OCI-LY7 (cell line): Measurements from ENCODE around the gene SYNPO2. TPM values are rescaled to one million over a fixed set of nuclear protein-coding genes. Genes with fewer than 3 reads are reported as not detected.

Experiments
- BruUV-seq: library from RNA; stranded (reverse); fragments of 400-500 nt; replicated peaks from 2 replicates; lab custom pipeline; 2021; lab: Mats Ljungman, UMichigan
- CTCF ChIA-PET: fragments of 300-600 bp; sonication (Branson Sonifier 250); formaldehyde crosslinking; loops from one replicate; lab custom pipeline; 2022; ENCODE audit warnings: antibody characterized with exemption; ENCODE audit not compliant: unreplicated experiment; lab: Charles Lee
- POLR2A ChIA-PET: fragments of 300-600 bp; sonication (Branson Sonifier 250); formaldehyde crosslinking; loops from one replicate; lab custom pipeline; 2022; ENCODE audit warnings: antibody characterized with exemption; lab: Charles Lee
- DNase-seq: peaks from one replicate; pipeline ENCODE4 v3.0.0-alpha.2; 2015; ENCODE audit warnings: low spot score
- H2AFZ ChIP-seq: fragments of 200-600 bp; sonication (generic), shearing (Covaris generic); 2 replicates; pipeline ENCODE4 v1.6.1; 2014; ENCODE audit warnings: mild to moderate bottlenecking, antibody characterized with exemption, low read length, moderate library complexity
- H3K27ac ChIP-seq: fragments of 200-600 bp; sonication (generic); 2 replicates; pipeline ENCODE4 v1.5.1; 2014; ENCODE audit warnings: mixed run types, low read depth, mild to moderate bottlenecking, moderate library complexity, low read length, inconsistent platforms; ENCODE audit not compliant: poor library complexity, severe bottlenecking
- H3K36me3 ChIP-seq: fragments of 200-600 bp; sonication (generic); 2 replicates; pipeline ENCODE4 v1.6.1; 2014; ENCODE audit warnings: mild to moderate bottlenecking, antibody characterized with exemption, low read length, moderate library complexity, mixed read lengths; ENCODE audit not compliant: insufficient read depth
- H3K4me1 ChIP-seq: fragments of 200-600 bp; sonication (generic); 2 replicates; pipeline ENCODE4 v1.5.1; 2014; ENCODE audit warnings: mild to moderate bottlenecking, low read length; ENCODE audit not compliant: insufficient read depth, poor library complexity, severe bottlenecking
- H3K4me2 ChIP-seq: fragments of 200-600 bp; sonication (generic); 2 replicates; pipeline ENCODE4 v1.6.1; 2014; ENCODE audit warnings: mild to moderate bottlenecking, low read length
- H3K4me3 ChIP-seq: fragments of 200-600 bp; sonication (generic); 2 replicates; pipeline ENCODE4 v1.5.1; 2014; ENCODE audit warnings: mild to moderate bottlenecking, low read depth, low read length; ENCODE audit not compliant: poor library complexity, severe bottlenecking
- H3K79me2 ChIP-seq: fragments of 200-600 bp; sonication (generic); 2 replicates; pipeline ENCODE4 v1.6.1; 2016; ENCODE audit warnings: low read depth, mild to moderate bottlenecking, low read length, moderate library complexity, mixed read lengths; ENCODE audit not compliant: insufficient read depth
- H3K9me2 ChIP-seq: fragments of 200-600 bp; sonication (generic); 2 replicates; pipeline ENCODE4 v1.6.1; 2016; ENCODE audit warnings: mild to moderate bottlenecking, low read length, mixed read lengths; ENCODE audit not compliant: insufficient read depth
- H3K9me3 ChIP-seq: fragments of 200-600 bp; sonication (generic); 2 replicates; pipeline ENCODE4 v1.6.1; 2014; ENCODE audit warnings: mild to moderate bottlenecking, mixed run types, low read length, mixed read lengths
- H4K20me1 ChIP-seq: fragments of 200-600 bp; sonication (generic); 2 replicates; pipeline ENCODE4 v1.6.1; 2014; ENCODE audit warnings: mild to moderate bottlenecking, antibody characterized with exemption, low read length, moderate library complexity, mixed read lengths; ENCODE audit not compliant: insufficient read depth
- CTCF ChIP-seq: fragments of 200-600 bp; sonication (generic); conservative IDR thresholded peaks from 2 replicates; pipeline ENCODE4 v1.5.1; 2014; ENCODE audit warnings: mild to moderate bottlenecking, antibody characterized with exemption, low read length, moderate library complexity, mixed read lengths
- EZH2phosphoT487 ChIP-seq: fragments of 200-600 bp; sonication (generic); IDR thresholded peaks from 2 replicates; pipeline ENCODE4 v1.6.1; 2018; ENCODE audit warnings: low read depth, borderline replicate concordance, mild to moderate bottlenecking, mixed run types, antibody characterized with exemption, low read length, moderate library complexity, mixed read lengths
- intact Hi-C: fragments of 100-400 bp; cut with micrococcal nuclease; formaldehyde crosslinking; loops from one replicate; pipeline ENCODE4 v1.10.0; 2022; ENCODE audit not compliant: unreplicated experiment
- total RNA-seq, 2 experiments: library from RNA; depleted of rRNA in 1 of 2; stranded (reverse); fragments of >200 nt in 1 of 2; shearing (Covaris generic) in 1 of 2; gene quantifications; 2 replicates each; pipeline ENCODE4 v1.2.3, GENCODE V29; 2014 to 2022

The SYNPO2 gene
- total RNA-seq, 2 experiments from 2014 or later: 0.11 to 0.19 TPM

- TF ChIP-seq EZH2phosphoT487: no peak
- TF ChIP-seq CTCF: no peak
- H2AFZ ChIP-seq: peak overlapping the region; percentile 61; the same call in 1 of the 2 replicates
- H3K9me2 ChIP-seq: no peaks in the 10 kb centered on the region
- H3K4me1 ChIP-seq: peaks cover 17% of the 10 kb centered on the region
- ChIA-PET POLR2A (no interaction called here), CTCF (interaction anchor here (0.9 kb wide), 1 partner anchor 9 kb away, joined by 3 read pairs; no protein-coding TSS in a partner anchor)
- no peaks in the 10 kb centered on the region for H3K79me2 ChIP-seq
- no peaks in the 10 kb centered on the region for H3K36me3 ChIP-seq
- H3K4me3 ChIP-seq: no peak overlapping the region
- BruUV-seq: no TSS peak
- DNase-seq: no peak
- intact Hi-C loops: no loop called here
- H3K4me2 ChIP-seq: peak overlapping the region; percentile 26; the same call in 1 of the 2 replicates
- no peak overlapping the region for H3K27ac ChIP-seq
- no peaks in the 10 kb centered on the region for H3K9me3 ChIP-seq
- no peaks in the 10 kb centered on the region for H4K20me1 ChIP-seq
These were observed 144.4 kb downstream of the SYNPO2 start for GRCh38 chr4:119032921-119033685.

DNA sequence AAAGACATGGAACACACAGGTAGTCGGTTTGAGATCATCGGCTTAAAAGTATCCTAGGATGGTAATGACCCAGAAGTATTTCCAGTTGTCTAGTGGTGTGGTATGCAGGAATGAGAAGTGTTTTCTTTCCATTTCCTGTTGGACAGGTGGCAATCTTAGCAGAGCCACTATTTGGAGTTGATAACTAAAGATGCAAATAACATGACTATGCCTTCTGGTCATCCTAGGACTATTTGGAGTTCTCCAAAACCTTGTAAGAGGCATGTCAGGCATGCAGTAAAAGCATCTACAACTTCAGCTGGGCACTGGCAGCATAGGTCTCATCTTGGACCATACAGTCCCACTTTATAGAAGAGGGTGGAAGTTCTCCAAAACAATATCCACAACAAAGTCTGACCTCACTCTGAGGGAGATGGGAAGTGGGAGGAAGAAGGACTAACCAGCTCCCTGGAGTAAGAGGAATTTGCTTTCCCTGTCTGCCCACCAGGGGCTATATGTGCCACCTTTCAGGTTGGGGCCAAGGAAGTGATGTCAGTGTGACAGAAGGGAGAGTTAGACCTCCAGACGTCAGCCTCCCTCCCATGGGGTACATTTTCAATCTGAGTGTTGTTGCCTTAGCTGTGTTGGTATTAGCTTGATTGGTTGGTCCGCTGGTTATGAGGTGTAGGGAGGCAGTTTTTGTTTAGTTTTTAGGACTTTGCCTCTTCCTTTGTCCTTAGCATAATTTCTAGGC lies 145.8 kb downstream of the SYNPO2 start:
- H4K20me1 ChIP-seq: no peaks in the 10 kb centered on the region
- intact Hi-C loops: no loop called here

More for the DNA sequence above, 145.8 kb downstream of the SYNPO2 start:
- ChIA-PET POLR2A (interaction anchor here (0.5 to 1.2 kb wide), 6 partner anchors 9 to 1689 kb away, joined by 3 to 7 read pairs (median 4); no protein-coding TSS in a partner anchor), CTCF (interaction anchor here (0.6 kb wide), 1 partner anchor 16 kb away, joined by 3 read pairs; no protein-coding TSS in a partner anchor)
- TF ChIP-seq CTCF: no peak
- no peak for TF ChIP-seq EZH2phosphoT487
- no peak overlapping the region; the same call in 1 of the 2 replicates for H2AFZ ChIP-seq
- H3K4me2 ChIP-seq: no peak overlapping the region
- BruUV-seq: no TSS peak
- DNase-seq: no peak
- H3K4me3 ChIP-seq: no peak overlapping the region
- H3K9me3 ChIP-seq: no peaks in the 10 kb centered on the region
- H3K9me2 ChIP-seq: no peaks in the 10 kb centered on the region
- H3K27ac ChIP-seq: no peak overlapping the region
- H3K79me2 ChIP-seq: no peaks in the 10 kb centered on the region
- H3K36me3 ChIP-seq: no peaks in the 10 kb centered on the region
- peaks cover 17% of the 10 kb centered on the region for H3K4me1 ChIP-seq
